Inflammatory macrophage treated with lipopolysaccharide for 4 hours (primary cell): ENCODE data around the gene NSL1.
A peak's percentile ranks its signal among the peaks of the same experiment; 100 is the strongest.

Experiments used
- DNase-seq: peaks from one replicate; pipeline ENCODE4 v3.0.0-alpha.2; 2020

Gene NSL1

DNA sequence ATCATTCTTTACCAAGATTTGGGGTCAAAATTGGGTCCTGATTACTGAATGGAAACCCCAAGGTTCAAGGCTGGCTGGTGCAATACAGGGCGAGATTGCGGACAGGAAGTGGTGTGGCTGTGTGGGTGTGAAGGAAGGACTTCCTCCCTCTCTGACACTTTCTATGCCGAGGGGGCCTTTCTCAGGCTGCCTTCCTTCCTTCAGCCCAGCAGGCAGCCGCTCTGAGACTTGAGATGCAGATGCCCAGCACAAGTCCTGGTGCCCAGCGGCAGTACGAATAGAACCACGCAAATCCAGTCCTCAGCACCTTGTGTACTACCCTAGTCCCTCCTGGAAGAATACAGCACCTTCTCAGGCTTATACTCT, 108.2 kb downstream of the NSL1 start:
- DNase-seq, result peak; percentile 94

DNA sequence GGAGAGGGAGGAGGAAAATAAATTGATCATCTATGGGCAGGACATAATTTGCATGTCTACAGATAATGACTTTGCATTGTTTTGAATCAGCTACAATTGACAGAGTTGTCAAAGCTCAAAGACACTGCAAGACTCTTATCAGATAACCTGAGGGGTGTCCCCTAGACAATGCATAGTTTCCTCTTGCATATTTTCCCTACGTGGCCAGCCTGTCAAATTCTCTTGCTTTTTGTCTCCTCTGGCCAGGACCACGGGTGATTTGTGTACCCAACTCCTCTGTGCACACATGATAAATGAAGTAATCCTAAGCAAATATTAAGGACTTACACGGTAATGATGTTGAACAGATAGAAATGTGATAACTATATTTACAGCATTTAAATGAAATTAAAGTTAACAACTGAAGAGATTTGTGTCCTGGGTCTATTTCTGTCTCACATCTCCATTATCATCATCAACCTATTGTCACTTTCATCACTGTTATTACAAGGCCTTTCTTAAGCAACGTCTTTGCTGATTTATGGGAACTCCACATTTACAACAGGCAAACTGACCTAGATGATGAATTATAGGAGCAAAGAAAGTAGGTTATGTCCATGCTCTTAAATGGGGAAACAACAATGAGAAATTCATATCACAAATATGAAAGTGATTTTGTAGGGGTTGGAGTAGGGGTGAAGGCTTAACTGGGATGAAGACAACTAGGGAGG, 110.7 kb downstream of the NSL1 start:
- peak; percentile 94 for DNase-seq

DNA sequence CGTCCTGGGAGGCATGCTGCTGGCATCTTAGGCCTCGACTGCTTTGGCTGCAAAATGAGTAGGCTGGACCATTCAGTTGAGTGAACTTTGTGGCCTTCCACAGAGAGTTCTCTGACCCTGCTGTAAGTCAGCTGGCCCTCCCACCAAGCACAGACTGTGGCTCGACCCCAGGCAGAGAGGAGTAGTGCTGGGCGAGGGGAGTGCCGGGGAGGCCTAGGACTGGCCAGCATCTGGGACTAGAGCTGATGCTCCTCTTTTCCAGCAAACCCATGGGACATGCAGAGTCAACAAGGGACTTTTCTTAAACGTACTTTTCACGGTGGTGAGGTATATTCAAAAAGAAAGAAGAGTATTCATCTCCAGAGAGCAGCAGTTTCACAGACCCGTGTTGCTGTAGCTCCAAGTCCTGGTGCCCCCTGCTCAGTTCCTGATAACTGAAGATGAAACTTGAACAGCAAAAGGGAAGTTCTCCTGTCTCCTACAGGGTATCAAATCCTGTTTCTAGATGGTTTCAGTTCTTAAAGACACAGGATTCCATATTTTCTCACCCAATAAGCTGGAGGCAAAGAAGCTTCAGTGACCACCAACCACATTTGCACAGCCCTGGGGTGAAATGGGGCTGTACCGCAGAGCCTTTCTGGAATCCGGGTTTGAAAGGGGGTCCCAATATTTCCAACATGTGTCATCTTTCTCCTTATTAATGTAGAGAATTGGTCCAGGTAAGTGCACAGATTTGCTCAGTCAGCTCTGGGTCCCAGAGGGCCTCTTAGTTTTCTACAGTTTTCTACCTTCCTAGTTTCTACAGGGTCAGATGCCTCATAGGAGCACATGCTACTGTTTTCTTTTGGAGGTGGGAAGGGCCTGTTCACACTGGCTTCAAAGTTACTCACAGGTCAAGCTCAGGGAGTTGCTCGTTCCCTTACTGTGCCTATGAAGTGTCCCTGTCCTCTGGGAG, 112.8 kb downstream of the NSL1 start:
- peak; percentile 86 for DNase-seq

DNA sequence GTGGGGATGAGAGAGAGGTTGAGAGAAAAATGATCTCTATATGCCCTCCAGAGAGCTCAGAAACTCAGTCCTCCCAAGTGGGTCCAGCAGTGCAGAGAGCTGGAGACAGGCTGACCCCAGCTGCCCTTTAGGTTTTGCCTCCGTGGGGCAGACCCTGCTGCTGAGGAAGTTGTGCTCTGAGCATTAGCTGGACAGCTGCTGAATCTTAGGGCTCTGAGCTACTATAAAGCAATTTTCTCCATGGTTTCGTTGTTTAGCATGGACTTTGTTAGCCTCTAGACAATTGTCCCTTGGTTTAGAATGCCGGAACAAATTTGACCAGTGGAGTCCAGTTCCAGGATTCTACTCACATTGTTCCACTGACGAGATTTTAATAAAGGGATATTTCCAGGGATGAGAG, 114.0 kb downstream of the NSL1 start:
- DNase-seq, result no peak

DNA sequence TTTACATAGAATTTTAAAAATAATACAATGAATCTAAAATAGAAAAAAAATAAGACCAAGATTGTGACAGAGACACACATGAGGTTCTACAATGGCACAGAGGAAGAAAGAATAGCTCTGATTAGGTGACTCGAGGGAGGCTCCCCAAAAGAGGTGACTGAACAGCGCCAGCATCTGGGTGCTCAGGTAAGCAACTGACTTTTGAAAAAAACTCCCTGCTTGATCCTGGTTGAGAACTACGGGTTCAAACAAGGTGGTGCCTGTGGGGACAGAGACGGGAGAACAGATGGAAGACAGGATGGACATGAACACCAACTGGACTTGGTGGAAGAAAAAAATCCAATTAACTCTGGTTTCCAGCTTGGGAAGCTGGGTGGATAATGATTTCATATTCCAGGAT, 114.4 kb downstream of the NSL1 start:
- DNase-seq, result no peak
